ENCODE data around the gene CCM2L. TPM values are rescaled to one million over a fixed set of nuclear protein-coding genes. Genes with fewer than 3 reads are reported as not detected.

The CCM2L gene
- total RNA-seq, 1 donor from 2014 or later: 17.3 TPM

Other genes with a start within 250 kb of the CCM2L start
- gene MYLK2, start 191.1 kb upstream of the CCM2L start, total RNA-seq: 14.5 and 42.1 TPM in 2 replicates
- gene FOXS1, start 164.8 kb upstream of the CCM2L start, total RNA-seq: 0.39 and 0.76 TPM in 2 replicates
- 0.26 and 1.5 TPM in 2 replicates for gene DUSP15, start 139.9 kb upstream of the CCM2L start, total RNA-seq
- gene TTLL9, start 139.8 kb upstream of the CCM2L start, total RNA-seq: 0.38 TPM in 1 of 2 replicates, not detected in the other
- gene PDRG1, start 58.4 kb upstream of the CCM2L start, total RNA-seq: 3.2 and 5.7 TPM in 2 replicates
- gene XKR7, start 42.3 kb upstream of the CCM2L start, total RNA-seq: not detected in 2 replicates
- gene HCK, start 41.8 kb downstream of the CCM2L start, total RNA-seq: not detected in 2 replicates
- 16.7 and 27.3 TPM in 2 replicates for gene TM9SF4, start 99.3 kb downstream of the CCM2L start, total RNA-seq
- 2.3 and 3.5 TPM in 2 replicates for gene PLAGL2, start 197.3 kb downstream of the CCM2L start, total RNA-seq
- 26.7 and 42.9 TPM in 2 replicates for gene POFUT1, start 197.4 kb downstream of the CCM2L start, total RNA-seq